GM19023 (cell line): Measurements from ENCODE around the gene DENND1C.

Experiments
- ATAC-seq: cut with Tn5 transposase; IDR thresholded peaks from one replicate; pipeline ENCODE4 v1.9.1; 2021; ENCODE audit warnings: mild to moderate bottlenecking, moderate library complexity; ENCODE audit not compliant: unreplicated experiment

Gene DENND1C, protein sequence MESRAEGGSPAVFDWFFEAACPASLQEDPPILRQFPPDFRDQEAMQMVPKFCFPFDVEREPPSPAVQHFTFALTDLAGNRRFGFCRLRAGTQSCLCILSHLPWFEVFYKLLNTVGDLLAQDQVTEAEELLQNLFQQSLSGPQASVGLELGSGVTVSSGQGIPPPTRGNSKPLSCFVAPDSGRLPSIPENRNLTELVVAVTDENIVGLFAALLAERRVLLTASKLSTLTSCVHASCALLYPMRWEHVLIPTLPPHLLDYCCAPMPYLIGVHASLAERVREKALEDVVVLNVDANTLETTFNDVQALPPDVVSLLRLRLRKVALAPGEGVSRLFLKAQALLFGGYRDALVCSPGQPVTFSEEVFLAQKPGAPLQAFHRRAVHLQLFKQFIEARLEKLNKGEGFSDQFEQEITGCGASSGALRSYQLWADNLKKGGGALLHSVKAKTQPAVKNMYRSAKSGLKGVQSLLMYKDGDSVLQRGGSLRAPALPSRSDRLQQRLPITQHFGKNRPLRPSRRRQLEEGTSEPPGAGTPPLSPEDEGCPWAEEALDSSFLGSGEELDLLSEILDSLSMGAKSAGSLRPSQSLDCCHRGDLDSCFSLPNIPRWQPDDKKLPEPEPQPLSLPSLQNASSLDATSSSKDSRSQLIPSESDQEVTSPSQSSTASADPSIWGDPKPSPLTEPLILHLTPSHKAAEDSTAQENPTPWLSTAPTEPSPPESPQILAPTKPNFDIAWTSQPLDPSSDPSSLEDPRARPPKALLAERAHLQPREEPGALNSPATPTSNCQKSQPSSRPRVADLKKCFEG

DNA sequence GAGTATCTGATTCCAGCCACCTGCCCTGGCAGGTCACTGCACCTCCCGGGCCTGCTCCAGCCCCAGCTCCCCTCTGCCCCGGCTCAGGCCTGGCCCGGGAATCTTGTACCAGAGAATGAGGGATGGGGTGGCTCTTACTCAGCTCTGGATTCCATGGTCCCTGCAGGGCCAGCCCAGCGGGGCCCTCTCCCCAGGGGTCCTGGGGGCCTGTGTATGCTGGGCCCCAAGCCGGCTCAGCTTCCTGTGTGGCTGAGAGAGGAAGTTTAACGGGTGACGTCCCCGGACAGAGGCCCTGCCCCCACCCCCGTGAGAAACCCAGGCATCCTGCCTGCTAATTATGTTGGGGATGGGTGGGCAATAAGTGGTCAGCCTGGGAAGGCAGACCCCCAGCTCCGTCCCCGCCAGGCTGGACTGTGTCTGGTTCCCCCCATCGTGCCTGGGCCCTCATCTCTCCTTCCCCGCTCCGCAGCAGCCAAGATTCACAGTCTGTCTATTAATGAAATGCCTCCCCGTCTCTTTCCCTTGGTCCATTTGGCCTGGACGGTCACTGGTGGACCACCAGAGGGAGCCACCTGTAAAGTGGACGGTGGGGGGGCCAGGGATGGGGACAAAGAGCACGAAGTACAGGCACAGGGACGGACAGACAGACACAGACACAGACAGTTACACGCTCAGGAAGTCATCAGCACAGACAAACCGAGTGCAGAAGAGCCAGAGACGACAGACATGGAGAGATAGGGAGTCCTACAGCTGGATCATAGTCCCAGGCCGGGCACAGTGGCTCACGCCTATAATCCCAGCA is at the start of gene DENND1C:
DENND1C (minus strand) TSS at position 247 of the 802 bp plus-strand sequence; CDS start at position 155, 92 bp downstream.
- peak; percentile 64 for ATAC-seq

DNA sequence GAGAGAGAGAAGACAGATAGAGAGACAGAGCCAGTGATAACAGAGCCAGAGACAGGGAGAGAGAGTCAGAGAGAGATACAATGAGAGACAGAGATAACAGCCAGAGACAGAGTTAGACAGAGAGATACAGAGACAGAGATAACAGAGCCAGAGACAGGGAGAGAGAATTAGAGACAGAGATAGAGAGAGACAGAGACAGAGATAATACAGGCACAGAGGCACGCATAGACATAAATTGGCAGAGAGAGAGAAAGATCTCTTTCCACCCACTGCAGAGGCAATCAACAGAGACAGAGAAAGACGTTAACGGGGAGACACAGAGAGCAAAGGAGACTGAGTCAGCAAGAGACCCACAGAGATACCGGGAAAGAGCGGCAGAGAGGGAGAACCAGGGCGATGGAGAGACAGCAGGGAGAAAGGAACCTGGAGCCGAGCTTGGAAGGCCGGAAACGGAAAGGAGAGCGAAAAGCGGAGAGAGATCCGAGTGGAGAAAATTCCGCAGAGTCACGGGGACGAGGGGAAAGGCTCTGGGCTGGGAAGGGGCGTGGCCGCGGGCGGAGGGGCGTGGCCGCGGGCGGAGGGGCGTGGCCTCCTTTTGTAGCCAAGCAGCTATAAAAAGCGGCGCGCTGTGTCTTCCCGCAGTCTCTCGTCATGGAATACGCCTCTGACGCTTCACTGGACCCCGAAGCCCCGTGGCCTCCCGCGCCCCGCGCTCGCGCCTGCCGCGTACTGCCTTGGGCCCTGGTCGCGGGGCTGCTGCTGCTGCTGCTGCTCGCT is 49.0 kb upstream of the DENND1C start, which contains the start of gene TNFSF9:
TNFSF9 (plus strand) TSS at position 641 of the 777 bp plus-strand sequence; CDS start at position 652, 11 bp downstream.
- ATAC-seq, result peak; percentile 44

GRCh38 chr19:6529937-6530385 is 48.4 kb upstream of the DENND1C start:
- ATAC-seq, result no peak

DNA sequence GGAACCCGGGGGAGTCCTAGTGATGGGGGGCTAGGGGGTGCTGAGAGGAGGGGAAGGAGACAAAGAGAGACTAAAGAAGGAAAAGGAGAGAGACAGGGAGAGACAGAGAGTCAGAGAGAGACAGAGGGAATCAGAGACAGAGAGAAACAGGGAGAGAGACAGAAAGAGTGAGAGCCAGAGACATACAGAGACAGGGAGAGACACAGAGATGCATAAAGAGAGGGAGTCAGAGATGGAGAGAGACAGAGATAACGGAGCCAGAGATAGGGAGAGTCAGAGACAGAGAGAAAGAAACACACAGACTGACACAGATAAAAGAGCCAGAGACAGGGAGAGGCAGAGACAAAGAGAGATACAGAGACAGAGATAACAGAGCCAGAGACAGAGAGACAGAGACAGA is 47.8 kb upstream of the DENND1C start:
- ATAC-seq, result no peak

GRCh38 chr19:6528544-6529121 is 47.0 kb upstream of the DENND1C start:
- ATAC-seq, result no peak

GRCh38 chr19:6527893-6528543 is 46.4 kb upstream of the DENND1C start:
- ATAC-seq, result peak; percentile 39

DNA sequence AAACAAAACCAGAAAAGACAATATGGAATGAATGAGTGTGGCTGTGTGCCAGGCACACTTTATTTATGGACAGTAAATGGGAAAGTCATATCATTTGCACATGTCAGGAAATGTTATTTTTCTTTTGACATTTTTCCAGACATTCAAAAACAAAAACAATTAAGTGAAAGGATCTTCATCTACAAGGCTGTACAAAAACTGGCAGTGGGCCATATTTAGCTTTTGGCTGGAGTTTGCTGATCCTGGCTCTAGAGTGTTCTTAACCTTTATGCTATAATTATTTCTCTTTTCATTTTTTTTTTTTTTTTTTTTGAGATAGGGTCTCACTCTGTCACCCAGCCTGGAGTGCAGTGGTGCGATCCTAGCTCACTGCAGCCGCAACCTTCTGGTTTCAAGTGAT is 42.7 kb upstream of the DENND1C start:
- ATAC-seq, result no peak

DNA sequence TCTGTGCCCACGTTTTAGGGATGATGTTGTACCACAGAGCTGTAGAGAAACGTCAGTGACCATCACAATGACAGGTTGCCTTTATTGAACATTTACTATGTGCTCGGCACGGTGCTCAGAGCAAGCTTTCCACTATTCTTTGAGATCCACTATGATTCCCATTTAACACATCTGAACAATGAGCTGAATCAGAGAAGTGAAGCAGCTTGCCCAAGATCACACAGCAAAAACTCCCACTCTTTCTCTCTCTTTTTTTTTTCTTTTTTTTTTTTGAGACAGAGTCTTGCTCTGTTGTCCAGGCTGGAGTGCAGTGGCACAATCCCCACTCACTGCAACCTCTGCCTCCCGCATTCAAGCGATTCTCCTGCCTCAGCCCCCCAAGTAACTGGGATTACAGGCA is 41.1 kb upstream of the DENND1C start:
- ATAC-seq, result no peak

- ATAC-seq, result peak; percentile 47
Measured at GRCh38 chr19:6521718-6522646, 40.4 kb upstream of the DENND1C start.

GRCh38 chr19:6519289-6519688 is 37.7 kb upstream of the DENND1C start:
- ATAC-seq, result no peak

GRCh38 chr19:6518145-6518911 is 36.7 kb upstream of the DENND1C start:
- no peak for ATAC-seq

DNA sequence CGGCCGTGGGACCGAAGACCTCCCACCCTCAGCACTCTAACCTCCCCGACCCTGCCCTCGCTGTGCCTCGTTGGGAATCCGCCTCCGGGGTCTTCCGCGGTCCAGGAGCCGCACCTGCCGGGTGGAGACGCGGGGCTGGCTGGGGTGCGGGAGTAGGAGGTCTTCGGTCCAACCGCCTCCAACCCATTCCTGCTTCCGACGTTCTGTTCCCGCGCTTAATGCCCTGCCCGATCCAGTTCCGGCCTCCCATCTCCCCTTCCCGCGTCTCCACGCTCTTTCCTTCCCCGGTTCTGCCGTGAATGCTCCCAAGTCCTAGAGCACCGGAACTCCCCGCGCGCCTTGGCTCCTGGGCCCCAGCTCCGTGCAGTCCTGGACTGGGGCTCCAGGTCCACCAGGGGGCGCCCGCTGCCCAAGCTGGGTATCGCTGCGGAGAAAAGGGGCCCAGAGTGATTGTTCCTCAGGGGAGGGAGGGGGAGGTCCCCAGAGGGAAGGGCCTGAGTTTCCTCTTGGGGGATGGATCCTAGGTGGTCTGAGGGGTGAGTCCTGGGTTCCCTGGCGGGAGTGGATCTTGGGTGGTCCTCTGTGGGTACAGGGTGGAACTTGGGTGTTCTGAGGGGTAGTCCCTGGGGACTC is 35.2 kb upstream of the DENND1C start:
- peak; percentile 64 for ATAC-seq

DNA sequence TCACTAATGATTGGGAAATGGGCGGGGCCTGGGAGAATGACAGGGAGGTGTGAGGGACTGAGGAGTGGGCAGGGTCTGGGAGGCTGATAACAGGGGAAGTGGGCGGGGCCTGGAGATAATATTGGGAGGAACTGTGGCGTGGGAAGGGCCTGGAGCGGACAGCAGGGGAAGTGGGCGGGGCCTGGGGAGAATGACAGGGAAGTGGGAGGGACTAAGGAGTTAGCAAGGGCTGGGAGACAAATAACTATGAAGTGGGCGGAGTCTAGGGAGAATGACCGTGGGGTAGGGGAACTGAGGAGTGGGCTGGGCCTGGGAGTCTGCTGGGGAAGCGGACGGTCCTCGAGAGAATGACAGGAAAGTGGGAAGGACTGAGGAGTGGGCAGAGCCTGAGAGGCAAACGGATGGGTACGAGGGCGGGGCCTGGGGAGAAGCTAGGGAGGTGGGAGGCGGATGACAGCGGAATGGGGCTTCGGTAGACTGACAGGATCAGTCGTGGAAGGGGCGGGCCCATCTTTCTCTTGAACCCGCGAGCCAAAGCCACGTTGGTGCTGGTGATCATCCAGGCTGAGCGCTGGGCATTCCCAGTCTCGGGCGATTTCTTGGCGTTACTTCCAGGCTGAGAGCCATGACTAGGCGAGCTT is 34.6 kb upstream of the DENND1C start:
- ATAC-seq, result no peak

- ATAC-seq, result no peak
Measured at GRCh38 chr19:6514926-6515544, 33.4 kb upstream of the DENND1C start.

GRCh38 chr19:6514089-6514488 is 32.5 kb upstream of the DENND1C start:
- no peak for ATAC-seq

GRCh38 chr19:6510618-6511017 is 29.0 kb upstream of the DENND1C start:
- ATAC-seq, result no peak
